ENCODE results near the gene CCDC13. TPM values are rescaled to one million over a fixed set of nuclear protein-coding genes. Genes with fewer than 3 reads are reported as not detected.
"Not testable (repeated sequence)": the region's sequence is repeated elsewhere in the genome, so short reads cannot be mapped to it uniquely, and the experiment has no call there.

The CCDC13 gene
- total RNA-seq, 1 experiment from 2014 or later: 2.3 TPM

GRCh38 chr3:42810706-42811105, 37.7 kb upstream of the CCDC13 start:
- H3K4me2 ChIP-seq (ENCODE audit: low read length); H3K36me3 ChIP-seq (ENCODE audit: control insufficient read depth in 1 of 2, insufficient read depth in 2 of 2, low read length in 2 of 2); DNase-seq (ENCODE audit: low read depth, low spot score); H3K9me3 ChIP-seq (ENCODE audit: control insufficient read depth in 1 of 2, insufficient read depth in 1 of 2, low read depth in 1 of 2, low read length in 2 of 2); BruUV-seq (replicated peaks); H3K27me3 ChIP-seq (ENCODE audit: insufficient read depth, low read length); H3K27ac ChIP-seq (ENCODE audit: low read depth, low read length); H3K9ac ChIP-seq (ENCODE audit: low read length); H3K9me2 ChIP-seq (ENCODE audit: insufficient read depth); H2AFZ ChIP-seq (ENCODE audit: low read depth, low read length, poor library complexity, severe bottlenecking); H3K4me3 ChIP-seq (replicated peaks in 1 of 2; ENCODE audit: low read depth in 1 of 2, low read length in 2 of 2); ATAC-seq; H4K20me1 ChIP-seq (ENCODE audit: insufficient read depth); CTCF ChIA-PET; H3K79me2 ChIP-seq (ENCODE audit: insufficient read depth, low read length); RAD21 ChIA-PET (ENCODE audit: low non-redundant PET in 1 of 2, low total read pairs in 2 of 2, uncharacterized antibody in 2 of 2, unreplicated experiment in 2 of 2); H3K4me1 ChIP-seq (ENCODE audit: control insufficient read depth in 1 of 2, insufficient read depth in 2 of 2, low read length in 2 of 2); POLR2A ChIA-PET; intact Hi-C loops (cut with micrococcal nuclease): not testable (repeated sequence)

GRCh38 chr3:42809202-42809601, 36.1 kb upstream of the CCDC13 start, which contains the start of gene ACKR2:
ACKR2 (plus strand) TSS chr3:42809445; CDS start chr3:42864503, 55,058 bp downstream.
- H3K9me2 ChIP-seq (ENCODE audit: insufficient read depth): no peaks in the 10 kb centered on the region
- ChIA-PET RAD21 (ENCODE audit: low non-redundant PET in 1 of 2, low total read pairs in 2 of 2, uncharacterized antibody in 2 of 2, unreplicated experiment in 2 of 2) (no interaction called here), CTCF (no interaction called here), POLR2A (no interaction called here)
- no peak within 1 kb of the TSS for H2AFZ ChIP-seq (ENCODE audit: low read depth, low read length, poor library complexity, severe bottlenecking)
- no peak for ATAC-seq
- TF ChIP-seq POLR2A (IDR thresholded peaks at IDR 0.05; ENCODE audit: borderline replicate concordance, extremely low read depth, insufficient read depth, insufficient read length) (no peak), JUND (IDR thresholded peaks at IDR 0.05) (no peak), RAD21 (IDR thresholded peaks at IDR 0.05; ENCODE audit: low read depth) (no peak), ELF1 (IDR thresholded peaks at IDR 0.05; ENCODE audit: borderline replicate concordance, low read depth) (no peak), EZH2 (IDR thresholded peaks at IDR 0.05) (no peak), CBX3 (IDR thresholded peaks at IDR 0.05; ENCODE audit: low read depth) (no peak), MAX (IDR thresholded peaks at IDR 0.05) (no peak), SIN3A (IDR thresholded peaks at IDR 0.05; ENCODE audit: low read depth) (no peak), POLR2AphosphoS5 (IDR thresholded peaks at IDR 0.05; ENCODE audit: low read depth, low read length) (no peak), FOSL1 (IDR thresholded peaks at IDR 0.05; ENCODE audit: low read depth) (no peak)
- TF ChIP-seq, protein P1, sequence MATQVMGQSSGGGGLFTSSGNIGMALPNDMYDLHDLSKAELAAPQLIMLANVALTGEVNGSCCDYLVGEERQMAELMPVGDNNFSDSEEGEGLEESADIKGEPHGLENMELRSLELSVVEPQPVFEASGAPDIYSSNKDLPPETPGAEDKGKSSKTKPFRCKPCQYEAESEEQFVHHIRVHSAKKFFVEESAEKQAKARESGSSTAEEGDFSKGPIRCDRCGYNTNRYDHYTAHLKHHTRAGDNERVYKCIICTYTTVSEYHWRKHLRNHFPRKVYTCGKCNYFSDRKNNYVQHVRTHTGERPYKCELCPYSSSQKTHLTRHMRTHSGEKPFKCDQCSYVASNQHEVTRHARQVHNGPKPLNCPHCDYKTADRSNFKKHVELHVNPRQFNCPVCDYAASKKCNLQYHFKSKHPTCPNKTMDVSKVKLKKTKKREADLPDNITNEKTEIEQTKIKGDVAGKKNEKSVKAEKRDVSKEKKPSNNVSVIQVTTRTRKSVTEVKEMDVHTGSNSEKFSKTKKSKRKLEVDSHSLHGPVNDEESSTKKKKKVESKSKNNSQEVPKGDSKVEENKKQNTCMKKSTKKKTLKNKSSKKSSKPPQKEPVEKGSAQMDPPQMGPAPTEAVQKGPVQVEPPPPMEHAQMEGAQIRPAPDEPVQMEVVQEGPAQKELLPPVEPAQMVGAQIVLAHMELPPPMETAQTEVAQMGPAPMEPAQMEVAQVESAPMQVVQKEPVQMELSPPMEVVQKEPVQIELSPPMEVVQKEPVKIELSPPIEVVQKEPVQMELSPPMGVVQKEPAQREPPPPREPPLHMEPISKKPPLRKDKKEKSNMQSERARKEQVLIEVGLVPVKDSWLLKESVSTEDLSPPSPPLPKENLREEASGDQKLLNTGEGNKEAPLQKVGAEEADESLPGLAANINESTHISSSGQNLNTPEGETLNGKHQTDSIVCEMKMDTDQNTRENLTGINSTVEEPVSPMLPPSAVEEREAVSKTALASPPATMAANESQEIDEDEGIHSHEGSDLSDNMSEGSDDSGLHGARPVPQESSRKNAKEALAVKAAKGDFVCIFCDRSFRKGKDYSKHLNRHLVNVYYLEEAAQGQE (IDR thresholded peaks at IDR 0.05; ENCODE audit: low read depth): no peak
- no peaks in the 10 kb centered on the region for H3K27me3 ChIP-seq (ENCODE audit: insufficient read depth, low read length)
- H3K79me2 ChIP-seq (ENCODE audit: insufficient read depth, low read length): no peaks in the 10 kb centered on the region
- no peak for DNase-seq (ENCODE audit: low read depth, low spot score)
- H3K9ac ChIP-seq (ENCODE audit: low read length): no peak within 1 kb of the TSS
- no peak within 1 kb of the TSS for H3K4me3 ChIP-seq (replicated peaks in 1 of 2; ENCODE audit: low read depth in 1 of 2, low read length in 2 of 2)
- no peaks in the 10 kb centered on the region for H3K9me3 ChIP-seq (ENCODE audit: control insufficient read depth in 1 of 2, insufficient read depth in 1 of 2, low read depth in 1 of 2, low read length in 2 of 2)
- intact Hi-C loops (cut with micrococcal nuclease): no loop called here
- no TSS peak for BruUV-seq (replicated peaks)
- H3K4me1 ChIP-seq (ENCODE audit: control insufficient read depth in 1 of 2, insufficient read depth in 2 of 2, low read length in 2 of 2): peaks cover 0 to 7% of the 10 kb centered on the region in 2 experiments; a peak in 2 of 4 replicates
- H3K27ac ChIP-seq (ENCODE audit: low read depth, low read length): no peak within 1 kb of the TSS
- H4K20me1 ChIP-seq (ENCODE audit: insufficient read depth): no peaks in the 10 kb centered on the region
- no peak within 1 kb of the TSS for H3K4me2 ChIP-seq (ENCODE audit: low read length)
- no peaks in the 10 kb centered on the region for H3K36me3 ChIP-seq (ENCODE audit: control insufficient read depth in 1 of 2, insufficient read depth in 2 of 2, low read length in 2 of 2)

All from HCT116 (cell line).